BE2C (cell line): ENCODE results near the gene WWOX.

ENCODE experiments used
- DNase-seq: peaks from one replicate; pipeline ENCODE4 v3.0.0-alpha.2; 2020
- H3K27me3 ChIP-seq: fragments of 250-450 bp; sonication (Bioruptor Pico); 2 replicates; pipeline ENCODE4 v1.5.1; 2020; ENCODE audit warnings: mild to moderate bottlenecking
- H3K36me3 ChIP-seq: fragments of 250-450 bp; sonication (Bioruptor Pico); 2 replicates; pipeline ENCODE4 v1.5.1; 2020; ENCODE audit warnings: mild to moderate bottlenecking
- H3K4me1 ChIP-seq: fragments of 250-450 bp; sonication (Bioruptor Pico); 2 replicates; pipeline ENCODE4 v1.5.1; 2020
- H3K4me3 ChIP-seq: 2 replicates; pipeline ENCODE4 v1.5.1; 2011; ENCODE audit warnings: low read depth, low read length
- H3K9me3 ChIP-seq: fragments of 250-450 bp; sonication (Bioruptor Pico); 2 replicates; pipeline ENCODE4 v1.5.1; 2020
- CTCF ChIP-seq: IDR thresholded peaks from 2 replicates; pipeline ENCODE4 v1.5.1; 2012; ENCODE audit warnings: mild to moderate bottlenecking, low read depth, low read length

Gene WWOX

GRCh38 chr16:78967948-78968347 lies 868.5 kb downstream of the WWOX start:
- Histone ChIP-seq H3K27me3 (no peaks in the 10 kb centered on the region), H3K9me3 (no peaks in the 10 kb centered on the region), H3K4me3 (no peak overlapping the region), H3K36me3 (no peaks in the 10 kb centered on the region), H3K4me1 (no peaks in the 10 kb centered on the region)
- TF ChIP-seq CTCF, result no peak
- no peak for DNase-seq

DNA sequence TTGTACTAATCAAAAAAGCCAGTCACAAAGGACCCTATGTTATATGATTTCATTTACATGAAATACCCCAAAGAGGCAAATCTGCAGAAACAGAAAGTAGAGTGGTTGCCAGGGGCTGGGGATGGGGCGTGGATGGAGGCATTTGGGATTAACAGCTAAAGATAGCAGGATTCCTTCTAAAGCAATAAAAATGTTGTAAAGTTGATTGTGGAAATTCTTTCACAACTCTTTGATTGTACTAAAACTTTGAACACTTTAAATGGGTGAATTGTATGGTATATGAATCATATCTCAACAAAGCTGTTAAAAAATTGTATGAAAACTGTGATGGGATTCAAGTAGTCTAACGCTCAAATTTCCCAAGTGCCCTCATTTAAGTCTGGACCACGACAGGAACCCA lies 870.3 kb downstream of the WWOX start:
- DNase-seq, result no peak

GRCh38 chr16:78970650-78971049 lies 871.2 kb downstream of the WWOX start:
- no peak for TF ChIP-seq CTCF
- Histone ChIP-seq H3K4me3 (no peak overlapping the region), H3K9me3 (no peaks in the 10 kb centered on the region), H3K27me3 (no peaks in the 10 kb centered on the region), H3K4me1 (no peaks in the 10 kb centered on the region), H3K36me3 (no peaks in the 10 kb centered on the region)
- DNase-seq, result no peak

More for the DNA sequence above, 870.3 kb downstream of the WWOX start:
- no peak for TF ChIP-seq CTCF
- H3K4me3 ChIP-seq, result no peak overlapping the region
- no peaks in the 10 kb centered on the region for H3K4me1 ChIP-seq
- no peaks in the 10 kb centered on the region for H3K9me3 ChIP-seq
- no peaks in the 10 kb centered on the region for H3K36me3 ChIP-seq
- no peaks in the 10 kb centered on the region for H3K27me3 ChIP-seq

DNA sequence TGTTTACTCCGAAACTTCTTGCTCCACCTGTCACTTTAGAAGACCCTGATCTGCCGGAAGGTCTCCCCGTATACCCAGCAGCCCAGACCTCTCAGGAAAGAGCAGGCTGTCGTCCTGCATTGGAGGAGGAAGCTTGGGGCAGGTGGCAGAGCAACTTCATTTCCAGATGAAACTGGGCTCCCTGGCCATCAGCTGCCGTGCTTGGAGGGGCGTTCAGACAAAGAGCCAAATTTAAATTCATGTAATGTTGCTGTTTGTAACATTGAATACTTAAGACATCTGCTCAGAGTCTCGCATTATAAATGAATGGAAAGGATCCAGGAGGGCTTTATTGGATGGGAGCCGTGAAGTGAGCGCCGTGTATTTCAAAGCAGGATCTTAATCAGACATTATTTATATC lies 872.6 kb downstream of the WWOX start:
- Histone ChIP-seq H3K9me3 (no peaks in the 10 kb centered on the region), H3K4me1 (no peaks in the 10 kb centered on the region), H3K36me3 (no peaks in the 10 kb centered on the region), H3K4me3 (no peak overlapping the region), H3K27me3 (no peaks in the 10 kb centered on the region)
- no peak for TF ChIP-seq CTCF
- DNase-seq, result no peak

- Histone ChIP-seq H3K4me3 (no peak overlapping the region), H3K9me3 (no peaks in the 10 kb centered on the region), H3K36me3 (no peaks in the 10 kb centered on the region), H3K4me1 (no peaks in the 10 kb centered on the region), H3K27me3 (no peaks in the 10 kb centered on the region)
- DNase-seq, result no peak
- TF ChIP-seq CTCF, result no peak
These were observed 873.5 kb downstream of the WWOX start for GRCh38 chr16:78972986-78973385.

DNA sequence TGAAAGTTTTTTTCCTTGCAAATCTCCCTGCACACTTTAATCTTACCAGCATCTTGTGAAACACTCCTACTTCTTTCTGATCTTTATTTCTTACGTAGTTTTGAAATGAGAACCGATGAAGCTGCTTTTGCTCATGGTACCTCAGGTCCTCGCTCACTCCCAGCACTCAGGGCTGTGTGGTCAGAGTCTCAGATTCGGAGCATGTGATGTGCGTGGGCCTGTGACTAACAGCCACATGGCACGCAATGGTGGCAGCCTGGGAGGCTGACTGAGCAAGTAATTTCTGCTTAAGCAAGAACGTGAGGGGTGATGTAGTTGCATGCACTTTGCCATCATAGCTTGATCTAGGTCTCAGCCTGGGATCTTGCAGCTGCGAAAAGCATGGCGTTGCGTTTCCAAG lies 876.8 kb downstream of the WWOX start:
- DNase-seq, result no peak
- Histone ChIP-seq H3K36me3 (no peaks in the 10 kb centered on the region), H3K4me3 (no peak overlapping the region), H3K9me3 (no peaks in the 10 kb centered on the region), H3K4me1 (no peaks in the 10 kb centered on the region), H3K27me3 (no peaks in the 10 kb centered on the region)
- TF ChIP-seq CTCF, result no peak
